Right lobe of liver (tissue), 6 donors: ENCODE measurements around the gene ADRM1. TPM values are rescaled to one million over a fixed set of nuclear protein-coding genes. Genes with fewer than 3 reads are reported as not detected.

Source experiments
- ATAC-seq, 4 donors: fragments of 200-7000 bp; cut with Tn5 transposase; one replicate each; pipeline ENCODE4 v1.9.1; 2020; ENCODE audit warnings: mild to moderate bottlenecking in 4 of 4, moderate library complexity in 4 of 4
- DNase-seq, 3 donors: peaks; one replicate each; pipeline ENCODE4 v3.0.0-alpha.2; 2020
- H3K27ac ChIP-seq, 3 donors: fragments of 200-600 bp; one replicate each; pipeline ENCODE4 v1.8.0; 2022
- H3K27me3 ChIP-seq, 2 donors: fragments of 200-600 bp; one replicate each; pipeline ENCODE4 v1.8.0; 2022
- H3K36me3 ChIP-seq, 4 donors: fragments of 200-600 bp; sonication (generic) in 1 of 4; one replicate each; pipeline versions ENCODE4 v1.5.1 to v1.8.0; 2017 to 2022; ENCODE audit warnings: control low read depth in 1 of 4
- H3K4me1 ChIP-seq, 4 donors: fragments of 200-600 bp; sonication (generic) in 1 of 4; one replicate each; pipeline versions ENCODE4 v1.5.1 to v1.8.0; 2017 to 2022; ENCODE audit warnings: control low read depth in 1 of 4
- H3K4me3 ChIP-seq, 3 donors: fragments of 200-600 bp; one replicate each; pipeline ENCODE4 v1.8.0; 2022
- H3K9me3 ChIP-seq, 4 donors: fragments of 200-600 bp; sonication (generic) in 1 of 4; one replicate each; pipeline versions ENCODE4 v1.5.1 to v1.8.0; 2017 to 2022; ENCODE audit warnings: control low read depth in 1 of 4
- POLR2A ChIP-seq: fragments of 450-650 bp; IDR thresholded peaks from one replicate; pipeline ENCODE4 v1.6.1; 2017; ENCODE audit warnings: antibody characterized with exemption, mild to moderate bottlenecking
- WGBS: methylation state at CpG from one replicate; pipeline ENCODE4 v1.1.6; 2018; ENCODE audit warnings: low coverage, low lambda C conversion rate; ENCODE audit not compliant: insufficient coverage; ENCODE audit errors: missing lambda C conversion rate; 5-methylcytosine and 5-hydroxymethylcytosine counted together
- intact Hi-C, 2 donors: fragments of 100-400 bp; cut with DNase I; formaldehyde crosslinking; loops; one replicate each; pipeline versions ENCODE4 v1.11.2 to v1.14.1; 2022
- total RNA-seq, 6 experiments: library from RNA; depleted of rRNA in 2 of 6; stranded (reverse); fragments of >200 nt in 2 of 6; fragmentation: NEBNext Ultra II Directional in 3 of 6; extraction: Animal tissue kit (Norgen Biotek cat#: 25700) in 3 of 6; gene quantifications; one replicate each; pipeline versions ENCODE4 v1.1.0 to v1.2.4, GENCODE V29; 2016 to 2023
- TF ChIP-seq, protein P1 (sequence below), 4 donors: fragments of 200-600 bp in 3 of 4; fragments of 450-650 bp in 1 of 4; IDR thresholded peaks; one replicate each; pipeline versions ENCODE4 v1.5.1 to v1.8.0; 2016 to 2022; ENCODE audit warnings: antibody characterized with exemption in 4 of 4, mild to moderate bottlenecking in 2 of 4
- donor health status: DM: no; HTN: yes; CAD: no.
- donor health status: DM: no; HTN: no; CAD: no.
- donor health status: DM: no; HTN: no; CAD: no.
- donor health status: DM: no; HTN: yes; CAD: no.
- donor health status: DM: no; HTN: yes; CAD: no.

The ADRM1 gene
- total RNA-seq, 6 experiments from 2014 or later, result 49.5 to 139 (median 55.7) TPM

DNA sequence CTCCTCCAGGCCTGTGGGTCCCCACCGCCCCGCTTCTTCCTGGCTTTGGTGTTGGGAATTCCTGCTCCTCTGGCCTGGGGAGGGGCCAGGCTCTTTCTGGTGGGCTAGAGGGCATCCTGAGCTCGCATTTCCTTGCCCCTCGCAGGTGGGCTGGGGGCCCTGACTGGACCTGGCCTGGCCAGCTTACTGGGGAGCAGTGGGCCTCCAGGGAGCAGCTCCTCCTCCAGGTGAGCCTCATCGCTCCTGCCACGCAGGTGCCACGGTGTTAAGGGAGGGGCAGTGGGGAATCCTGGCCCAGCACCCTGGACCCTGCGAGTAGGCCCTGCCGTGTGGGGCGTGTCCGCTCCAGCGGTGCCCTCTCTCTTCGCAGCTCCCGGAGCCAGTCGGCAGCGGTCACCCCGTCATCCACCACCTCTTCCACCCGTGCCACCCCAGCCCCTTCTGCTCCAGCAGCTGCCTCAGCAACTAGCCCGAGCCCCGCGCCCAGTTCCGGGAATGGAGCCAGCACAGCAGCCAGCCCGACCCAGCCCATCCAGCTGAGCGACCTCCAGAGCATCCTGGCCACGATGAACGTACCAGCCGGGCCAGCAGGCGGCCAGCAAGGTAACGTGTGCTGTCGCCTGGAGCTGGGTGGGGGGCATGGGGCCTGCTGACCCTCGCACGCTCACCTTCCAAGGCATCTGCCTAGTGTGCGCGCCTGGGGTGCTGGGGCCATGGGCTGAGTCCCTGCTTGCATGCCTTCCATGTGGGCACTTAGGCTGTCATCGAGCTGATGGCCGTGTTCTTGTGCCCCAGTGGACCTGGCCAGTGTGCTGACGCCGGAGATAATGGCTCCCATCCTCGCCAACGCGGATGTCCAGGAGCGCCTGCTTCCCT is 4.7 kb downstream of the ADRM1 start:
- H3K4me3 ChIP-seq, result no peak overlapping the region
- DNase-seq (no peak), ATAC-seq (no peak)
- WGBS, result 45% methylated on average over 6 of the region's 42 CpGs
- H3K4me1 ChIP-seq, result peaks cover 0 to 25% (median 11%) of the 10 kb centered on the region in 4 donors
- peaks cover 0 to 52% (median 18%) of the 10 kb centered on the region in 4 donors for H3K36me3 ChIP-seq
- H3K27ac ChIP-seq, result no peak overlapping the region
- H3K27me3 ChIP-seq, result no peaks in the 10 kb centered on the region
- no peaks in the 10 kb centered on the region for H3K9me3 ChIP-seq
- intact Hi-C loops, result loop anchor here (5.0 to 10.0 kb wide), 2 partner anchors 47 to 70 kb away; no protein-coding TSS in a partner anchor
- TF ChIP-seq, protein P1, sequence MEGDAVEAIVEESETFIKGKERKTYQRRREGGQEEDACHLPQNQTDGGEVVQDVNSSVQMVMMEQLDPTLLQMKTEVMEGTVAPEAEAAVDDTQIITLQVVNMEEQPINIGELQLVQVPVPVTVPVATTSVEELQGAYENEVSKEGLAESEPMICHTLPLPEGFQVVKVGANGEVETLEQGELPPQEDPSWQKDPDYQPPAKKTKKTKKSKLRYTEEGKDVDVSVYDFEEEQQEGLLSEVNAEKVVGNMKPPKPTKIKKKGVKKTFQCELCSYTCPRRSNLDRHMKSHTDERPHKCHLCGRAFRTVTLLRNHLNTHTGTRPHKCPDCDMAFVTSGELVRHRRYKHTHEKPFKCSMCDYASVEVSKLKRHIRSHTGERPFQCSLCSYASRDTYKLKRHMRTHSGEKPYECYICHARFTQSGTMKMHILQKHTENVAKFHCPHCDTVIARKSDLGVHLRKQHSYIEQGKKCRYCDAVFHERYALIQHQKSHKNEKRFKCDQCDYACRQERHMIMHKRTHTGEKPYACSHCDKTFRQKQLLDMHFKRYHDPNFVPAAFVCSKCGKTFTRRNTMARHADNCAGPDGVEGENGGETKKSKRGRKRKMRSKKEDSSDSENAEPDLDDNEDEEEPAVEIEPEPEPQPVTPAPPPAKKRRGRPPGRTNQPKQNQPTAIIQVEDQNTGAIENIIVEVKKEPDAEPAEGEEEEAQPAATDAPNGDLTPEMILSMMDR (IDR thresholded peaks at IDR 0.05), result no peak
- TF ChIP-seq POLR2A, result no peak

DNA sequence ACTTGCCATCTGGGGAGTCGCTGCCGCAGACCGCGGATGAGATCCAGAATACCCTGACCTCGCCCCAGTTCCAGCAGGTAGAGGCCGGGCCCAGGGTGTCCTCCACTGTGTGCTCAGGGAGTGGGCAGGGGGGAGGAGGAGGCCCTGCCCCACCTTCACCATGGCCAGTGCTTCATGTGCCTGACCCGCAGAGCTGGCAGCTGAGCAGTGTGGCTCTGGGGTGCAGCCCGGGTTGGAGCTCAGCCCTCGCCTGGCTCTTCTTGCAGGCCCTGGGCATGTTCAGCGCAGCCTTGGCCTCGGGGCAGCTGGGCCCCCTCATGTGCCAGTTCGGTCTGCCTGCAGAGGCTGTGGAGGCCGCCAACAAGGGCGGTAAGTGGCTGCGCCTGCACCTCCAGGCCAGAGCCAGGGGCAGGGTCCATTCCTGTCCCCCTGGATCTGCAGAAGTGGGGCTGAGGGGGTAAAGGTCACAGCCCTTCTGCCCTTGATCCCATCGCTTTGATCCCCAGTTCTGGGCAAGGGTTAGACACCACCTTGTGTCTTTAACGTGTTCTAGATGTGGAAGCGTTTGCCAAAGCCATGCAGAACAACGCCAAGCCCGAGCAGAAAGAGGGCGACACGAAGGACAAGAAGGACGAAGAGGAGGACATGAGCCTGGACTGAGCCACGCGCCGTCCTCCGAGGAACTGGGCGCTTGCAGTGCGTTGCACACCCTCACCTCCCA is 5.5 kb downstream of the ADRM1 start:
- no peak overlapping the region for H3K4me3 ChIP-seq
- intact Hi-C loops, result loop anchor here (5.0 to 10.0 kb wide), 2 partner anchors 47 to 69 kb away; no protein-coding TSS in a partner anchor
- 63% methylated on average over 13 of the region's 29 CpGs for WGBS
- no peaks in the 10 kb centered on the region for H3K27me3 ChIP-seq
- H3K27ac ChIP-seq, result no peak overlapping the region
- peaks cover 0 to 52% (median 19%) of the 10 kb centered on the region in 4 donors for H3K36me3 ChIP-seq
- TF ChIP-seq, protein P1 (IDR thresholded peaks at IDR 0.05), result no peak
- TF ChIP-seq POLR2A, result no peak
- DNase-seq, result no peak
- peaks cover 0 to 25% (median 11%) of the 10 kb centered on the region in 4 donors for H3K4me1 ChIP-seq
- no peak for ATAC-seq
- no peaks in the 10 kb centered on the region for H3K9me3 ChIP-seq

- ATAC-seq, result no peak
- Histone ChIP-seq H3K4me1 (peaks cover 0 to 21% (median 7%) of the 10 kb centered on the region in 4 donors), H3K27ac (no peak overlapping the region), H3K27me3 (no peaks in the 10 kb centered on the region), H3K9me3 (no peaks in the 10 kb centered on the region), H3K4me3 (no peak overlapping the region), H3K36me3 (peaks cover 0 to 52% (median 19%) of the 10 kb centered on the region in 4 donors)
- no peak for DNase-seq
- 77% methylated on average over 9 of the region's 26 CpGs for WGBS
- TF ChIP-seq POLR2A, result no peak
- TF ChIP-seq, protein P1 (IDR thresholded peaks at IDR 0.05), result no peak
- intact Hi-C loops, result loop anchor here (5.0 to 10.0 kb wide), 2 partner anchors 45 to 68 kb away; no protein-coding TSS in a partner anchor
Observed at GRCh38 chr20:62309198-62309944, 6.6 kb downstream of the ADRM1 start.
